H1 (cell line): ENCODE measurements around the gene NFX1. TPM values are rescaled to one million over a fixed set of nuclear protein-coding genes. Genes with fewer than 3 reads are reported as not detected.

ENCODE experiments used
- polyA plus RNA-seq, 7 experiments: library from polyadenylated mRNA; depleted of rRNA in 3 of 7; stranded (reverse) in 5 of 7; unstranded in 2 of 7; fragments of >200 nt in 5 of 7; fragments of 200-250 nt in 2 of 7; gene quantifications; 1 replicate in 5 of 7; 2 replicates in 1 of 7; 4 replicates in 1 of 7; pipeline versions ENCODE4 v1.2.1 to v1.2.3, GENCODE V29; 2011 to 2013; ENCODE audit warnings: missing spikeins in 2 of 7, mixed read lengths in 2 of 7
- total RNA-seq: library from RNA; stranded (reverse); fragmentation: NEBNext Ultra II Directional; extraction: Animal tissue kit (Norgen Biotek cat#: 25700); gene quantifications from 2 replicates; pipeline ENCODE4 v1.2.1, GENCODE V29; 2021
- TF ChIP-seq, protein P1 (sequence below): fragments of 300-600 bp; sonication (generic); IDR thresholded peaks from 2 replicates; pipeline ENCODE4 v1.7.1; 2012; ENCODE audit warnings: low read length, moderate library complexity, mild to moderate bottlenecking, inconsistent platforms; ENCODE audit not compliant: insufficient replicate concordance

NFX1 gene
- total and polyA plus RNA-seq, 2 of the 8 experiments (the other 6 are each of a cell fraction or from before 2014, with no cell fraction given), result 19.4 to 28.4 TPM

DNA sequence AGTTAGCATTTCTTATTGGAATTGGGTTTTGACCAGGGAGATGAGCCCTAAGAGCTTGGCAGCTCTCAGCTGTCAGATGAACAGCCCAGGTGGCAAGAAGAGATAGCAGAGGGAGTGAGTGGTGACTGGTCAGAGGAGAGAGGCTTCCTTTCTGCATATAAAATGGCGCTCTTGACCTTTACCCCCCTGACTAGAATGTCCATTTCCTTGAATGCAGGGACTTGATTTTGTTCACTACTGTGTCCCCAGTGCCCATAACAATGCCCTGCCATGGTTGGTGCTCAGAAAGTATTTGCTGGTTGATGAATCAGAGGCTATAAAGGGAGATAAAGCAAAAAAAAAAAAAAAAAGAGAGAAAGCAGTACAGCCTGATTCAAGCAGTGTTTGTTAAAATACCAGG, 18.3 kb upstream of the NFX1 start (continued):
- TF ChIP-seq, protein P1, sequence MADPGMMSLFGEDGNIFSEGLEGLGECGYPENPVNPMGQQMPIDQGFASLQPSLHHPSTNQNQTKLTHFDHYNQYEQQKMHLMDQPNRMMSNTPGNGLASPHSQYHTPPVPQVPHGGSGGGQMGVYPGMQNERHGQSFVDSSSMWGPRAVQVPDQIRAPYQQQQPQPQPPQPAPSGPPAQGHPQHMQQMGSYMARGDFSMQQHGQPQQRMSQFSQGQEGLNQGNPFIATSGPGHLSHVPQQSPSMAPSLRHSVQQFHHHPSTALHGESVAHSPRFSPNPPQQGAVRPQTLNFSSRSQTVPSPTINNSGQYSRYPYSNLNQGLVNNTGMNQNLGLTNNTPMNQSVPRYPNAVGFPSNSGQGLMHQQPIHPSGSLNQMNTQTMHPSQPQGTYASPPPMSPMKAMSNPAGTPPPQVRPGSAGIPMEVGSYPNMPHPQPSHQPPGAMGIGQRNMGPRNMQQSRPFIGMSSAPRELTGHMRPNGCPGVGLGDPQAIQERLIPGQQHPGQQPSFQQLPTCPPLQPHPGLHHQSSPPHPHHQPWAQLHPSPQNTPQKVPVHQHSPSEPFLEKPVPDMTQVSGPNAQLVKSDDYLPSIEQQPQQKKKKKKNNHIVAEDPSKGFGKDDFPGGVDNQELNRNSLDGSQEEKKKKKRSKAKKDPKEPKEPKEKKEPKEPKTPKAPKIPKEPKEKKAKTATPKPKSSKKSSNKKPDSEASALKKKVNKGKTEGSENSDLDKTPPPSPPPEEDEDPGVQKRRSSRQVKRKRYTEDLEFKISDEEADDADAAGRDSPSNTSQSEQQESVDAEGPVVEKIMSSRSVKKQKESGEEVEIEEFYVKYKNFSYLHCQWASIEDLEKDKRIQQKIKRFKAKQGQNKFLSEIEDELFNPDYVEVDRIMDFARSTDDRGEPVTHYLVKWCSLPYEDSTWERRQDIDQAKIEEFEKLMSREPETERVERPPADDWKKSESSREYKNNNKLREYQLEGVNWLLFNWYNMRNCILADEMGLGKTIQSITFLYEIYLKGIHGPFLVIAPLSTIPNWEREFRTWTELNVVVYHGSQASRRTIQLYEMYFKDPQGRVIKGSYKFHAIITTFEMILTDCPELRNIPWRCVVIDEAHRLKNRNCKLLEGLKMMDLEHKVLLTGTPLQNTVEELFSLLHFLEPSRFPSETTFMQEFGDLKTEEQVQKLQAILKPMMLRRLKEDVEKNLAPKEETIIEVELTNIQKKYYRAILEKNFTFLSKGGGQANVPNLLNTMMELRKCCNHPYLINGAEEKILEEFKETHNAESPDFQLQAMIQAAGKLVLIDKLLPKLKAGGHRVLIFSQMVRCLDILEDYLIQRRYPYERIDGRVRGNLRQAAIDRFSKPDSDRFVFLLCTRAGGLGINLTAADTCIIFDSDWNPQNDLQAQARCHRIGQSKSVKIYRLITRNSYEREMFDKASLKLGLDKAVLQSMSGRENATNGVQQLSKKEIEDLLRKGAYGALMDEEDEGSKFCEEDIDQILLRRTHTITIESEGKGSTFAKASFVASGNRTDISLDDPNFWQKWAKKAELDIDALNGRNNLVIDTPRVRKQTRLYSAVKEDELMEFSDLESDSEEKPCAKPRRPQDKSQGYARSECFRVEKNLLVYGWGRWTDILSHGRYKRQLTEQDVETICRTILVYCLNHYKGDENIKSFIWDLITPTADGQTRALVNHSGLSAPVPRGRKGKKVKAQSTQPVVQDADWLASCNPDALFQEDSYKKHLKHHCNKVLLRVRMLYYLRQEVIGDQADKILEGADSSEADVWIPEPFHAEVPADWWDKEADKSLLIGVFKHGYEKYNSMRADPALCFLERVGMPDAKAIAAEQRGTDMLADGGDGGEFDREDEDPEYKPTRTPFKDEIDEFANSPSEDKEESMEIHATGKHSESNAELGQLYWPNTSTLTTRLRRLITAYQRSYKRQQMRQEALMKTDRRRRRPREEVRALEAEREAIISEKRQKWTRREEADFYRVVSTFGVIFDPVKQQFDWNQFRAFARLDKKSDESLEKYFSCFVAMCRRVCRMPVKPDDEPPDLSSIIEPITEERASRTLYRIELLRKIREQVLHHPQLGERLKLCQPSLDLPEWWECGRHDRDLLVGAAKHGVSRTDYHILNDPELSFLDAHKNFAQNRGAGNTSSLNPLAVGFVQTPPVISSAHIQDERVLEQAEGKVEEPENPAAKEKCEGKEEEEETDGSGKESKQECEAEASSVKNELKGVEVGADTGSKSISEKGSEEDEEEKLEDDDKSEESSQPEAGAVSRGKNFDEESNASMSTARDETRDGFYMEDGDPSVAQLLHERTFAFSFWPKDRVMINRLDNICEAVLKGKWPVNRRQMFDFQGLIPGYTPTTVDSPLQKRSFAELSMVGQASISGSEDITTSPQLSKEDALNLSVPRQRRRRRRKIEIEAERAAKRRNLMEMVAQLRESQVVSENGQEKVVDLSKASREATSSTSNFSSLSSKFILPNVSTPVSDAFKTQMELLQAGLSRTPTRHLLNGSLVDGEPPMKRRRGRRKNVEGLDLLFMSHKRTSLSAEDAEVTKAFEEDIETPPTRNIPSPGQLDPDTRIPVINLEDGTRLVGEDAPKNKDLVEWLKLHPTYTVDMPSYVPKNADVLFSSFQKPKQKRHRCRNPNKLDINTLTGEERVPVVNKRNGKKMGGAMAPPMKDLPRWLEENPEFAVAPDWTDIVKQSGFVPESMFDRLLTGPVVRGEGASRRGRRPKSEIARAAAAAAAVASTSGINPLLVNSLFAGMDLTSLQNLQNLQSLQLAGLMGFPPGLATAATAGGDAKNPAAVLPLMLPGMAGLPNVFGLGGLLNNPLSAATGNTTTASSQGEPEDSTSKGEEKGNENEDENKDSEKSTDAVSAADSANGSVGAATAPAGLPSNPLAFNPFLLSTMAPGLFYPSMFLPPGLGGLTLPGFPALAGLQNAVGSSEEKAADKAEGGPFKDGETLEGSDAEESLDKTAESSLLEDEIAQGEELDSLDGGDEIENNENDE, result no peak
